ENCODE data around the gene OTOGL. TPM values are rescaled to one million over a fixed set of nuclear protein-coding genes. Genes with fewer than 3 reads are reported as not detected.

OTOGL gene
- polyA plus RNA-seq, 3 donors: not detected

GRCh38 chr12:80156306-80156705 is 57.0 kb downstream of the OTOGL start:
- 100% methylated on average over 1 of the region's 5 CpGs for WGBS (ENCODE audit: insufficient coverage)
- H3K36me3 ChIP-seq (replicated peaks in 1 of 2; ENCODE audit: control insufficient read depth in 1 of 2, insufficient read depth in 2 of 2, low read length in 2 of 2): no peaks in the 10 kb centered on the region
- H3K4me1 Mint-ChIP-seq: no peaks in the 10 kb centered on the region
- H3K27me3 Mint-ChIP-seq (ENCODE audit: low read depth in 3 of 3): no peaks in the 10 kb centered on the region
- H3K9me3 Mint-ChIP-seq: peaks cover 2 to 11% (median 4%) of the 10 kb centered on the region in 7 donors
- H3K4me3 Mint-ChIP-seq: no peak overlapping the region
- peaks cover 0 to 4% of the 10 kb centered on the region in 2 donors for H3K9me3 ChIP-seq (replicated peaks in 1 of 2; ENCODE audit: control insufficient read depth in 1 of 2, insufficient read depth in 1 of 2, low read length in 2 of 2)
- intact Hi-C loops (cut with micrococcal nuclease): no loop called here
- H3K27ac ChIP-seq (ENCODE audit: low read depth in 1 of 2, low read length in 2 of 2): no peak overlapping the region
- H3K27ac Mint-ChIP-seq: no peak overlapping the region
- no peak for TF ChIP-seq CTCF (IDR thresholded peaks at IDR 0.05)
- H2AFZ ChIP-seq (ENCODE audit: insufficient read depth, low read depth, low read length, poor library complexity, severe bottlenecking): no peak overlapping the region
- no peak overlapping the region for H3K4me2 ChIP-seq (replicated peaks; ENCODE audit: extremely low read depth, low read length, poor library complexity, severe bottlenecking)
- H3K4me3 ChIP-seq (replicated peaks in 1 of 3; ENCODE audit: low read depth in 2 of 3, low read length in 3 of 3): no peak overlapping the region
- no peaks in the 10 kb centered on the region for H3K27me3 ChIP-seq (ENCODE audit: control insufficient read depth in 2 of 2, insufficient read depth in 2 of 2, low read length in 2 of 2)
- H3K79me2 ChIP-seq (ENCODE audit: insufficient read depth, low read length): no peaks in the 10 kb centered on the region
- H4K20me1 ChIP-seq (ENCODE audit: insufficient read depth, low read length): no peaks in the 10 kb centered on the region
- DNase-seq: no peak
- H3K4me1 ChIP-seq (ENCODE audit: control insufficient read depth in 1 of 2, insufficient read depth in 2 of 2, low read length in 2 of 2): no peaks in the 10 kb centered on the region
- H3K9ac ChIP-seq (ENCODE audit: insufficient read depth, low read length, poor library complexity, severe bottlenecking): no peak overlapping the region
- H3K36me3 Mint-ChIP-seq: no peaks in the 10 kb centered on the region

GRCh38 chr12:80157645-80158044 is 58.3 kb downstream of the OTOGL start:
- peaks cover 0 to 4% of the 10 kb centered on the region in 2 donors for H3K9me3 ChIP-seq (replicated peaks in 1 of 2; ENCODE audit: control insufficient read depth in 1 of 2, insufficient read depth in 1 of 2, low read length in 2 of 2)
- no peaks in the 10 kb centered on the region for H3K36me3 ChIP-seq (replicated peaks in 1 of 2; ENCODE audit: control insufficient read depth in 1 of 2, insufficient read depth in 2 of 2, low read length in 2 of 2)
- H3K79me2 ChIP-seq (ENCODE audit: insufficient read depth, low read length): no peaks in the 10 kb centered on the region
- Mint-ChIP-seq H3K9me3 (peaks cover 1 to 9% (median 4%) of the 10 kb centered on the region in 7 donors), H3K36me3 (no peaks in the 10 kb centered on the region), H3K4me1 (no peaks in the 10 kb centered on the region), H3K27ac (no peak overlapping the region), H3K4me3 (no peak overlapping the region), H3K27me3 (ENCODE audit: low read depth in 3 of 3) (no peaks in the 10 kb centered on the region)
- no peak for DNase-seq
- H3K4me3 ChIP-seq (replicated peaks in 1 of 3; ENCODE audit: low read depth in 2 of 3, low read length in 3 of 3): no peak overlapping the region
- TF ChIP-seq CTCF (IDR thresholded peaks at IDR 0.05): no peak
- H3K27ac ChIP-seq (ENCODE audit: low read depth in 1 of 2, low read length in 2 of 2): no peak overlapping the region
- H3K9ac ChIP-seq (ENCODE audit: insufficient read depth, low read length, poor library complexity, severe bottlenecking): no peak overlapping the region
- no peak overlapping the region for H2AFZ ChIP-seq (ENCODE audit: insufficient read depth, low read depth, low read length, poor library complexity, severe bottlenecking)
- H3K4me1 ChIP-seq (ENCODE audit: control insufficient read depth in 1 of 2, insufficient read depth in 2 of 2, low read length in 2 of 2): no peaks in the 10 kb centered on the region
- intact Hi-C loops (cut with micrococcal nuclease): no loop called here
- H3K4me2 ChIP-seq (replicated peaks; ENCODE audit: extremely low read depth, low read length, poor library complexity, severe bottlenecking): no peak overlapping the region
- H3K27me3 ChIP-seq (ENCODE audit: control insufficient read depth in 2 of 2, insufficient read depth in 2 of 2, low read length in 2 of 2): no peaks in the 10 kb centered on the region
- no peaks in the 10 kb centered on the region for H4K20me1 ChIP-seq (ENCODE audit: insufficient read depth, low read length)
- no CpG with 5 or more reads among the region's 2 CpGs for WGBS (ENCODE audit: insufficient coverage)
